ENCODE measurements around the gene IRX4. TPM values are rescaled to one million over a fixed set of nuclear protein-coding genes. Genes with fewer than 3 reads are reported as not detected.
A peak's percentile ranks its signal among the peaks of the same experiment; 100 is the strongest.

IRX4 gene
- total RNA-seq, 1 donor from 2014 or later = not detected

DNA sequence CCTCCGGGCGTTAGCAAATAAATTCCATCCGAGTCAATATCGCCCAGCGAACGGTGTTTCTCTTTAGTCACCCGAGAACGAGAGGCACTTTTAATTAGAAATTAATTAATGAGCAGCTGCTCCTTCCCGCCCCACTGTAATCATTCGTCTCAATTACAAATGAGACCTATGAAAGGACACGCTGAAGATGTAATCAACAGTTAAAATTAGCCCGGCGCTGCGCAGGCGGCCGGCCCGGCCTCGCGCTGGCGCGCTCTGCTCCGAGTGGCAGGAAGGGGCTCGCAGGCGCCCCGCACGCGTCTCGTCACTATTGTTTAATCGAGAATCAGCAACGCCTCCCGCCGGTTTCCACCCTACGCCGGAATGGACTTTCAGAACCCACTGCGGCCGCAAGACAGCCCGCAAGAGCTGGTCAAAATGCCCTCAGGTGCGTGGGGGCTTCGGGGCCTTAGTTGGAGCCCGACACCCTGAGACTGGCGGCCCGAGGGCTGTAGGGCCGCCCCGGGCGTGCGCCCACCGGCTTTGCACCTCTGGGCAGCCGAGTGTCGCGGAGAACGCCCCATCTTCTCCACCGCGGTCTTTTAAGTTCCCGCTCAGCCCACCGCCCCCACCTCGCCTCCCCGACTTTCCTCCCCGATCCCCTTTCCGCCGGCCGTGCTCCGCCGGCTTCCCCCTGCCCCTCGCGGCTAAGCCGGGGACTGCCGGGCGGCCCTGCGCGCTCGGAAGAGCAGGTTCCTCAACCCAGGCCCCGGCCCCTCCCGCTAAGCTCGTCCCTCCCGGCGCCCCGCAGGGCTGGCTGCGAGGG, 597 bp upstream of the IRX4 start:
- ATAC-seq = no peak
- Histone ChIP-seq H3K4me1 (peaks cover 28% of the 10 kb centered on the region), H3K4me3 (peak overlapping the region; percentile 21), H3K27ac (no peak overlapping the region), H3K36me3 (no peaks in the 10 kb centered on the region), H3K27me3 (ENCODE audit: low read depth) (peaks cover 96% of the 10 kb centered on the region), H3K9me3 (no peaks in the 10 kb centered on the region)
- TF ChIP-seq, protein P1, sequence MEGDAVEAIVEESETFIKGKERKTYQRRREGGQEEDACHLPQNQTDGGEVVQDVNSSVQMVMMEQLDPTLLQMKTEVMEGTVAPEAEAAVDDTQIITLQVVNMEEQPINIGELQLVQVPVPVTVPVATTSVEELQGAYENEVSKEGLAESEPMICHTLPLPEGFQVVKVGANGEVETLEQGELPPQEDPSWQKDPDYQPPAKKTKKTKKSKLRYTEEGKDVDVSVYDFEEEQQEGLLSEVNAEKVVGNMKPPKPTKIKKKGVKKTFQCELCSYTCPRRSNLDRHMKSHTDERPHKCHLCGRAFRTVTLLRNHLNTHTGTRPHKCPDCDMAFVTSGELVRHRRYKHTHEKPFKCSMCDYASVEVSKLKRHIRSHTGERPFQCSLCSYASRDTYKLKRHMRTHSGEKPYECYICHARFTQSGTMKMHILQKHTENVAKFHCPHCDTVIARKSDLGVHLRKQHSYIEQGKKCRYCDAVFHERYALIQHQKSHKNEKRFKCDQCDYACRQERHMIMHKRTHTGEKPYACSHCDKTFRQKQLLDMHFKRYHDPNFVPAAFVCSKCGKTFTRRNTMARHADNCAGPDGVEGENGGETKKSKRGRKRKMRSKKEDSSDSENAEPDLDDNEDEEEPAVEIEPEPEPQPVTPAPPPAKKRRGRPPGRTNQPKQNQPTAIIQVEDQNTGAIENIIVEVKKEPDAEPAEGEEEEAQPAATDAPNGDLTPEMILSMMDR (IDR thresholded peaks at IDR 0.05) = no peak
- peak; percentile 47 for DNase-seq
- intact Hi-C loops (cut with DNase I) = no loop called here

DNA sequence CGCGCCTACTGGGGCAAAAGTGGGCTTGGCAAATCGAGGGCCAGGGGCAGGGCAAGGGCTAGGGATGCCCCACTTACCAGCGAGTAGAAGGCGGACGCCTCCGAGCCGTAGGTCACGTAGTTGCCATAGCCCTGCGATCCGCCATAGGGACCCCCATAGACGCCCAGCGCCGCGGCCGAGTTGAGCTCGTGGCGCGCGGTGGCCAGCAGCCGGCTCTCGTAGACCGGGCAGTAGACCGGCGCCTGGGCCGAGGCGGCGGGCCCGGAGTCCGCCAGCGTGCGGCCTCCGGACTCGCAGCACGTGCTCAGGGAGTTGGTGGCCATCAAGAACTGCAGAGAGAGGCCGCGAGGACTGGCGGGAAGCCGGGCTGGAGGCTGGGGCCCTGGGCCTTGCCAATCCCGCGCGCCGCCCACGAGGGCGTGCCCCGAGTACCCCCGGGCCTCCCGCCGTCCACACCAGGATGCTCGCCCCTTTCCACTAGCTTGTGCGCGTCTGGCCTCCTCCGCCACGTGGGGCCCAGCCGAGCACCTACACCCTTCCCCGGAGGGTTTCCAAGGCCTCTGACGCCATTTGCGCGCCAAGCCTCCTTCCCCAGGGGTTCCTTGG, 891 bp downstream of the IRX4 start:
- Histone ChIP-seq H3K4me1 (peaks cover 28% of the 10 kb centered on the region), H3K36me3 (no peaks in the 10 kb centered on the region), H3K27ac (no peak overlapping the region), H3K27me3 (ENCODE audit: low read depth) (peaks cover 96% of the 10 kb centered on the region), H3K4me3 (no peak overlapping the region), H3K9me3 (no peaks in the 10 kb centered on the region)
- ATAC-seq = no peak
- TF ChIP-seq, protein P1 (IDR thresholded peaks at IDR 0.05) = no peak
- intact Hi-C loops (cut with DNase I) = no loop called here
- DNase-seq = peak; percentile 36

DNA sequence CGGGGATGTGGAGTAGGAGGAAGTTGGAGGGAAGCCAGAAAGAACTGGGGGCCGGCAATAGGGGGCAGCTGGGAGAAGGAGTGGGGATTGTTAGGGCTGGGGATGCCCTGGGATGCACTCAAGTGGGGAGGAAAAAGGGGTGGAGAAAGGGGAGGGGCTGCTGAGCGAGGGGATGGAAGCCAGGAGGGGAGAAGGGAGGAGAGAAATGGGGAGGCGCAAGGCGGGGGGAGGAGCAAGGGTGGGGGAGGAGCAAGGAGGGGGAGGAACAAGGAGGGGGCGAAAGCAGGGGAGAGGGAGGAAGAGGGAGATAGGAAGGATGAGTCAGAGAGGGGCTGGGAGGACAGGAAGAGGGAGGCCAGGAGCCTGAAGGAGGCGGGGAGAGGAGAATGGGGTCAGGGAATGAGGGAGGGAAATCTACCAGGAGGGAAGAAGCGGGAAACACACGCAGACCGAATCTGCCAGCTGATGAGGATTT, 1.6 kb downstream of the IRX4 start:
- intact Hi-C loops (cut with DNase I) = no loop called here
- Histone ChIP-seq H3K4me1 (peaks cover 31% of the 10 kb centered on the region), H3K36me3 (no peaks in the 10 kb centered on the region), H3K27me3 (ENCODE audit: low read depth) (peaks cover 96% of the 10 kb centered on the region), H3K27ac (no peak overlapping the region), H3K9me3 (no peaks in the 10 kb centered on the region), H3K4me3 (no peak overlapping the region)
- ATAC-seq (no peak), DNase-seq (no peak)
- TF ChIP-seq, protein P1 (IDR thresholded peaks at IDR 0.05) = no peak

DNA sequence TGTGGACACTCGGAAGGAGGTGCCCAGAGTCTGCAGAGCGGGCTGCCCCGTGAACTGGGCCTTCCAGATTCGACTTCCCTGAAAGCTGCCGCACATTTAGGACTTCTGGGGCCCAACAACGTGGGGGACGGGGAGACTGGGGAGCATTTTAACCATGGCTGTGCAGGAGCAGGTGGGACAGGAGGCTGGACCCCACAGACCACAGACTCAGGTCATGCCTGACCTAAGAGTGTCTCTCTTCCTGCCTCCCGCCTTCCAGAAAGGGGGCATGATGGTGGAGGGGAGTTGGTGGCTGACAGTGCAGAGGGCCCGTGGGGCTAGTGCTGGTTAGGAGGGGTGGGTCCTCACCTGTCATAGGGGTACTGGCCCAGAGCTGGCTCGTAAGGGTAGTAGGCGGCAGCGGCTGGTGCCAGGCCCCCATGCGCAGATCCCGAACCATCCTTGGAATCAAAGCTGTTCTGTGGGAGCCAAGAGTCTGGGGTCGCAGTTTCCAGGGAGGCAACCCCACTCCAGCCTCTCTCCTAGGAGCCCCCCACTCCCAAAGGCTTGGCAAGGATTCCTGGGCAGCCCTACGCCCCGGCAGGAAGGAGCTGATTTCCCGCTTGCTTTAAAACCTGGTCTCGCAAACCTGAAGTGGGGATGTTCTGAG, 2.2 kb downstream of the IRX4 start:
- H3K27me3 ChIP-seq (ENCODE audit: low read depth) = peaks cover 96% of the 10 kb centered on the region

More for the DNA sequence above, 2.2 kb downstream of the IRX4 start:
- Histone ChIP-seq H3K4me1 (peaks cover 38% of the 10 kb centered on the region), H3K9me3 (no peaks in the 10 kb centered on the region), H3K27ac (no peak overlapping the region), H3K4me3 (no peak overlapping the region), H3K36me3 (no peaks in the 10 kb centered on the region)
- ATAC-seq = no peak
- DNase-seq = no peak
- intact Hi-C loops (cut with DNase I) = no loop called here
- TF ChIP-seq, protein P1 (IDR thresholded peaks at IDR 0.05) = no peak
